Measurements from ENCODE around the gene WDR70.
"Not testable (repeated sequence)": the region's sequence is repeated elsewhere in the genome, so short reads cannot be mapped to it uniquely, and the experiment has no call there.

- not testable (repeated sequence) for TF ChIP-seq CTCF (IDR thresholded peaks at IDR 0.05; ENCODE audit: insufficient read depth, low read length, poor library complexity, severe bottlenecking); EZH2phosphoT487 (conservative IDR thresholded peaks at IDR 0.05; ENCODE audit: low read length)
Measured at GRCh38 chr5:37688925-37689324, 309.8 kb downstream of the WDR70 start.
